GM21423 (cell line): ENCODE measurements around the gene FURIN.
"Not testable (repeated sequence)": the region's sequence is repeated elsewhere in the genome, so short reads cannot be mapped to it uniquely, and the experiment has no call there.

Source experiments
- ATAC-seq: cut with Tn5 transposase; IDR thresholded peaks from one replicate; pipeline ENCODE4 v1.9.1; 2021; ENCODE audit warnings: mild to moderate bottlenecking, moderate library complexity; ENCODE audit not compliant: unreplicated experiment

The FURIN gene

DNA sequence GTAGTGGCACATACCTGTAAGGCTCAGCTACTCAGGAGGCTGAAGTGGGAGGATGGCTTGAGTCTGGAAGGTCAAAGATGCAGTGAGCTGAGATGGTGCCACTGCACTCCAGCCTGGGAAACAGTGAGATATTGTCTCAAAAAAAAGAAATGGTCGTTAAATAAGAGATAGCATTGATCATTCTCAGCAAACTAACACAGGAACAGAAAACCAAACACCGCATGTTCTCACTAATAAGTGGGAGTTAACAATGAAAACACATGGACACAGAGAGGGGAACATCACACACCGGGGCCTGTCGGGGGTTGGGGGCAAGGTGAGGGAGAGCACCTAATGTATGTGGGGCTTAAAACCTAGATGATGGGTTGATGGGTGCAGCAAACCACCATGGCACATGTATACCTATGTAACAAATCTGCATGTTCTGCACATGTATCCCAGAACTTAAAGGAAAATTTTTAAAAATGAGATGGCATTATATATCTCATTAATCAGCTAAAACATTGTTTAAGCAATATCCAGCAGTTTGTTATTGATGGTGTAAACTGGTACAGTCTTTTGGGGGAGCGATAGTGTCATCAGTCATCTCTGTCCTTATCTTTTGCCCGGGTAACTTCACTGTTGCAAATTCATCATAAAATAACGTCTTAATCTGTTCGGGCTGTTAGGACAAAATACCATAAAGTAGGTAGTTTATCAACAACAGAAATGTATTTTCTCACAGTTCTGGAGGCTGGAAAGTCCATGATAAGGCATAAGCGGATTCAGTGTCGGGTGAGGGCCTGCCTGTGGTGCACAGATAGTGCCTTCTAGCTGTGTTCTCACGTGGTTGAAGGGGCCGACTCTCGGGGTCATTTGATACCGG lies 33.0 kb downstream of the FURIN start:
- ATAC-seq: no peak

DNA sequence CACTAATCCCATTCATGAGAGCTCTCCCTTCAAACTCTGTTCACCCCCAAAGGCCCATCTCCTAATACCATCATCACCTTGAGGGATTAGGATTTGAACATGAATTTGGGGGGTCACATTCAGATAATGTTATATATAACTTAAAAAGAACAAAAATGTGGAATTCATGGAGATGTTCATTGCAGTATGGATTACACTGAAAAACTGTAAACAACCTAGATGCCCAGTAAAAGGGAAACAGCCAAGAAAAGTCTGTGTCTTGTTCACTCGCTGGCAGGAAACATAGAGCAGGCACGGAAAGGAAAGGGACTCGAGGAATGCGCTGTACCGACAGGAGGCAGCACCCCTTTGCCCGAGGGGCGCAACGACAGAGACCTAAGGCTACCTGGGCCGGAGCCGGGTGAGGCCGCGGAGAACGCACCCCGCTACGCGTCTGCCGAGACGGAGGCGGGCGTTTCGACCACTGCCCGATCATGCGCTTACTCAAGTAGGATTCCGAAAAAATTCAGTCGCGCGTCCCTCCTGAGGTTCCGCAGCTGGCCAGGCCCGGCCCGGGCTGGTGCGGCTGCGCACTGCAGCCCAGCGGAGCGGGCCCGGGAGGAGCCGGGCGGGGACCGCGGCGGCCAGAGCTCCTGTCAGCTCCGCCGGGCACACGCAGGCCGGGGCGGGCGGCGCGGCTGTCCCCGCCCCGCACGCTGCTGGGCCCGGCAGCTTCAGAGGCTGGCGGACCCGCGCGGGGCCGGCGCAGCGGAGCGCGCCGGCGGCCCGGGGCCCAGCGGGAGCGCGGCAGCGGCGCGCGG lies 33.9 kb downstream of the FURIN start:
- peak; percentile 72 for ATAC-seq

- peak; percentile 48 for ATAC-seq
Observed at GRCh38 chr15:90902840-90903732, 34.7 kb downstream of the FURIN start, which contains the start of gene MAN2A2. MAN2A2 (plus strand) TSS chr15:90903302; CDS start chr15:90904208, 906 bp downstream.

DNA sequence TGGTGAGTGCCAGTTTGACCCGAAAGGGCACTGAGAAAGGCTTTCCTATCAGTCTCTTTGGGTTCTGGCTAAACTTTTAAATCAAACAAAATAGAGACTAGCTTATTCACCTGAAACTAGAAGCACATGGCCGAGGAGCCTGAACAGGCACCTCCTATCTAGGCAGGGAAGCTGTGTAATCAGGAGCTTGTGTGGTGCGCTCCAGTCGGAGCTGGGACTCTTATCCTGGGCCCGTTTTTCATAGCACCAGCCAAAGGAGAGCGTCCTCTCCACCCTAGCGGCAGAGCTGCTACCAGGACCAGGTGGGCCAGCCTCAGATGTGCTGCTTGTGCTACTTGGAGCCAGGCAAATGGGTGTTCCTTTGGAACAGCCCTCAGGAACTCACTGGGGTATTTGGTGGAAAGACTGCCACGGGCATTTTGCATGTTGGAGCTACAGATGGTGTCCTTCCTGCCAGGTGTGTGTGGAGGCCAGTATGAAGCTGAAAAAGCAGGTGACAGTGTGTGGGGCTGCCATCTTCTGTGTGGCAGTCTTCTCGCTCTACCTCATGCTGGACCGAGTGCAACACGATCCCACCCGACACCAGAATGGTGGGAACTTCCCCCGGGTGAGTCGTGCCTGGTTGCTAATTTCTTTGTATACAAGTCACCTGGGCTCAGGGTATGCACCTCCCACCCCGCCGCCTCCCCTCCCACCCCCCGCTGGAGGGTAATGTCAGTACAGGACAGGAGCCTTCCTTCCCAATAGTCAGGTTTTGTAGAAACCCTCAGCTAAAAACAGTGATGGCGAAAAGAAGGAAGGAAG lies 35.5 kb downstream of the FURIN start:
- ATAC-seq: no peak

GRCh38 chr15:90904746-90905145 lies 36.4 kb downstream of the FURIN start:
- no peak for ATAC-seq

- no peak for ATAC-seq
Observed at GRCh38 chr15:90905306-90906180, 37.2 kb downstream of the FURIN start.

DNA sequence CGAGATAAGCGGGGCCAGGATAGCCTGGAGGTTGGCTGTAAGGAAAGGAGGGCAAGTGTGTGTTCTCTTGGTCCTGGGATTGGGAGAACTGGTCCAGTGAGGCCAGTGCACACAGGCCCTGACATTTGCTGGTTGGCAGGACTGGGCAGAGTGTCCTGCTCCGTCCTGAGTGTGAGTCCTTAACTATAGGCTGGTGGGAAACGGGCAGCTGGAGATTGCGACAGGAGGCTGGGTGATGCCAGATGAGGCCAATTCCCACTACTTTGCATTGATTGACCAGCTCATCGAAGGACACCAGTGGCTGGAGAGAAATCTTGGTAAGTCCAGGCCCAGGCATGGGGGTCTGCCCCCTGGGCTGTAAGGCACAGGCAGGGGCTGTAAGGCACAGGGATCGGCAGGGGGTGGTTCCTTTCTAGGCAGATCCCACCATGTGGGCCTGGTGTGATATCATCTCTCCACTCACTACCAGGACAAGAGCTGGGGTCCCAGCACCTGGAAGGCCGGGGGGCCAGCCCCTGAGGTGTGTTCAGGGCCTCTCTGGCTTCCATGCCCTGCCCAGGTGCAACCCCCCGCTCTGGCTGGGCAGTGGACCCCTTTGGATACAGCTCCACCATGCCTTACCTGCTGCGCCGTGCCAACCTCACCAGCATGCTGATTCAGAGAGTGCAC lies 37.9 kb downstream of the FURIN start:
- ATAC-seq: no peak

DNA sequence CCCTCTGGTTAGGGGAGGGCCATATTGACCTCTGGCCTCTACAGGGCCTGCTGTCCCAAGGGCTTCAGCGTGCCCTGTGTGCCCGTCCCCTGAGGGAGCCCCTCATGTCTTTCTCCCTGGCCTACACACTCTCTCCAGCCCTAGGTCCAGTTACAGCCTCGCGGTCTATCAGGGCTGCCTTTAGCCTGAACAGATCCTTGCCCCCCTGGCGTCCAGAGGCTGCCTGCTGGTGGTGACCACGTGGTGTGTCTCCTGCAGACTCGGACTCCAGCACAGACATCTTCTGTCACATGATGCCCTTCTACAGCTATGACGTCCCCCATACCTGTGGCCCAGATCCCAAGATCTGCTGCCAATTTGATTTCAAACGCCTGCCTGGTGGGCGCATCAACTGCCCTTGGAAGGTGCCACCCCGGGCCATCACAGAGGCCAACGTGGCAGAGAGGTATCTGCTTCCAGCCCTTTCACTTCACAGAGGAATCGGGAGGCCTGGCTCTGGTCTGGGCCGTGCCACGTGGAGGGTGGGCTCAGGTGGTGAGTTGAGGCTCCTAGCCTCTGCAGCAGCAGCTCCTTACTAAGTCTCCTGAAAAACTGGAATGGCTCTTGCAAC lies 38.8 kb downstream of the FURIN start:
- no peak for ATAC-seq

GRCh38 chr15:90907838-90908507 lies 39.6 kb downstream of the FURIN start:
- ATAC-seq: no peak

DNA sequence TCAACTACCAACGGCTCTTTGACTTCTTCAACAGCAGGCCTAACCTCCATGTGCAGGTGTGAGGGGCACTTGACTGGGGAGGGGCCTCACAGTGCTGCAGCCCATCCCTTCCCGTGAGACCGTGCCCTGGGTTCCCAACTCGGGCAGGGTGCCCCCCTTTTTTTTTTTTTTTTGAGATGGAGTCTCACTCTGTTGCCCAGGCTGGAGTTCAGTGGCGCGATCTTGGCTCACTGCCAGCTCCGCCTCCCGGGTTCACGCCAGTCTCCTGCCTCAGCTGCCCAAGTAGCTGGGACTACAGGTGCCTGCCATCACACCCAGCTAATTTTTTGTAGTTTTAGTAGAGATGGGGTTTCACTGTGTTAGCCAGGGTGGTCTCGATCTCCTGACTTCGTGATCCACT lies 41.1 kb downstream of the FURIN start:
- ATAC-seq: not testable (repeated sequence)

- no peak for ATAC-seq
Observed at GRCh38 chr15:90909976-90910375, 41.6 kb downstream of the FURIN start.

GRCh38 chr15:90910441-90911301 lies 42.3 kb downstream of the FURIN start:
- no peak for ATAC-seq

GRCh38 chr15:90911302-90911623 lies 42.9 kb downstream of the FURIN start:
- no peak for ATAC-seq

DNA sequence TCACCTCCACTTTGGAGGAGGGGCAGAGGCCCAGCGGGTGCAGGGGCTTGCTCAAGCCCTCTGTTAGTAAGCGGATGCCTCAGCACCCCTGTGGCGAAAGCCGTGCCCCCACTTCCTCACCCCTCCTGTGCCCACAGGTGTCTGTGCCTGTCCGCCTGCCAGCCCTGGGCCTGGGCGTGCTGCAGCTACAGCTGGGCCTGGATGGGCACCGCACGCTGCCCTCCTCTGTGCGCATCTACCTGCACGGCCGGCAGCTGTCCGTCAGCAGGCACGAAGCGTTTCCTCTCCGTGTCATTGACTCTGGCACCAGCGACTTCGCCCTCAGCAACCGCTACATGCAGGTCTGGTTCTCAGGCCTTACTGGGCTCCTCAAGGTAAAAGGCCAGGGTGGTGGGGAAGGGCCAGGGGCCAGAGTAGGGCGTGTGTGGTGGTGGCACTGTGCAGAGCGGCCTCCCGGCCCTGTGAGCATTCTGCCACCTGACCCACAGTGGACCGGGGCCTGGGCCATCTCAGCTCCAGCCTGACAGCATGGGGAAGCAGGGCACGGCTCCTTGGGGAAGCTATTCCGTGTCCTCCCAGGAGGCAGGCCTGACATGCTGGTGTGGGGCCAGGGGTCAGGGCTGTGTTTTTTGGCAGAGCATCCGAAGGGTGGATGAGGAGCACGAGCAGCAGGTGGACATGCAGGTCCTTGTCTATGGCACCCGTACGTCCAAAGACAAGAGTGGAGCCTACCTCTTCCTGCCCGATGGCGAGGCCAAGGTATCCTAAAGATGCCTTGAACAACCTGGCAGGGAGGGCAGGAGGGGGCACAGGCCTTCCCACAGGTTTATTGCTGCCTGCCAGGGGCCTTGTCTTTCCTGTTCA lies 43.8 kb downstream of the FURIN start:
- no peak for ATAC-seq

DNA sequence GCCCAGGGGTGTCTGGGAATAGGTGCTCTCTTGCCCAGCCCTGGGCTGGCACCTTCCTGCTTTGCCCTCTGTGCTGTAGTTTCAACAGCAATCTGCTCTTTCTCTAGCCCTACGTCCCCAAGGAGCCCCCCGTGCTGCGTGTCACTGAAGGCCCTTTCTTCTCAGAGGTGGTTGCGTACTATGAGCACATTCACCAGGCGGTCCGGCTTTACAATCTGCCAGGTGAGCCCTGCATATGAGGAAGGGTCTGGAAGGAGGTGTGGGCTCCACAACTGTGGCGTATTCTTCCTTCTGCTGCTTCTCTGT lies 44.3 kb downstream of the FURIN start:
- no peak for ATAC-seq

- ATAC-seq: no peak
Observed at GRCh38 chr15:90913398-90913944, 45.1 kb downstream of the FURIN start.
